ENCODE data around the gene FOSL2.
A peak's percentile ranks its signal among the peaks of the same experiment; 100 is the strongest.
"Not testable (repeated sequence)": the region's sequence is repeated elsewhere in the genome, so short reads cannot be mapped to it uniquely, and the experiment has no call there.

The FOSL2 gene

DNA sequence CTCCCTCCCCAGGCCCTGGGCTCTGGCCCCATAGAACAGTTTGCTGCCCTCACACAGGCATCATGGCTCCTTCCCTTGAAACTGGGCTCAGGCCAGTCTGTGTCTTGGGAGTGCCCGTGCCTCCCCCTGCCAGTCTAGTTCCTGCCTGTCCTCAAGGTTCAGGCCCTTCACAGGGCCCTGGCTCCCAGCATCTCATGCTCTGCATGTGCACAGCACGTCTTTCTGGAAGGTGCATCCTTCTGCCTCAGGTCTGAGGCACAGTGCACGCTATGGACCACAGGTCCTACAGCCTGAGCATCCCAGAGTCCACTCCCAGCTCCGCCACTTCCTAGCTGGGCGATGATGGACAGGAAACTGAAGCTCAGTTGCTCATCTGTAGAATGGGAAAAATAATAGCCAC lies 35.6 kb upstream of the FOSL2 start:
- peak; percentile 37 for DNase-seq (ENCODE audit: low read depth)

DNA sequence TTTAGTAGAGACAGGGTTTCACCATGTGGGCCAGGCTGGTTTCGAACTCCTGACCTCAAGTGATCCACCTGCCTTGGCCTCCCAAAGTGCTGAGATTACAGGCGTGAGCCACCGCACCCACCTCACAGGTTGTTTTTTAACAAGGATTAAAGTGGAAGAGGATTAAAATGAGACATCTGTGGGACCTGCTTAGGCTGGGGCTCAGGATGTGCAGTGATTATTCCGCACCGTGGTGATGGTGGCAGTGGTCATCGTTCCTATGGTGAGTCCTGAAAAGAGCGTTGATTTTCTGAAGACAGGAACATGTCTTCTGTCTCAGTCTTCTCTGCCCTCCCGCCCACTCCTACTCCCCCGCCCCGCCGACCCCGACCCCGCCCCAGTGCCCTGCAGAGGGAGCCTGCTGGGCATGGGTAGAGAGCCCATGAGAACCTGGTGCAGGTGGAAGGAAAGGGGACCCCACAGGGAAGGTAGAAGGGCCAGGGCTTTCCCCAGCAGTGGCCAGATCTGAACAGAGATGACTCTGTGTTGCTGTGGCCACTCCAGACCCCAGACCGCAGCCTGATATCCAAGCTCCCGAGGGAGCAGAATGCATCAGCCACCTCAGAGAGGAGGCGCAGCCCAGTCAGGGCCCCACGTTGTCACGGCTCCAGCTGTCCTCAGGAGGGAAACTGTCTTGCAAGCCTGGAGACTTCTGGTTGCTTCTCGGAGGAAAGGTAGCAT lies 34.5 kb upstream of the FOSL2 start:
- no peak for DNase-seq (ENCODE audit: low read depth)

DNA sequence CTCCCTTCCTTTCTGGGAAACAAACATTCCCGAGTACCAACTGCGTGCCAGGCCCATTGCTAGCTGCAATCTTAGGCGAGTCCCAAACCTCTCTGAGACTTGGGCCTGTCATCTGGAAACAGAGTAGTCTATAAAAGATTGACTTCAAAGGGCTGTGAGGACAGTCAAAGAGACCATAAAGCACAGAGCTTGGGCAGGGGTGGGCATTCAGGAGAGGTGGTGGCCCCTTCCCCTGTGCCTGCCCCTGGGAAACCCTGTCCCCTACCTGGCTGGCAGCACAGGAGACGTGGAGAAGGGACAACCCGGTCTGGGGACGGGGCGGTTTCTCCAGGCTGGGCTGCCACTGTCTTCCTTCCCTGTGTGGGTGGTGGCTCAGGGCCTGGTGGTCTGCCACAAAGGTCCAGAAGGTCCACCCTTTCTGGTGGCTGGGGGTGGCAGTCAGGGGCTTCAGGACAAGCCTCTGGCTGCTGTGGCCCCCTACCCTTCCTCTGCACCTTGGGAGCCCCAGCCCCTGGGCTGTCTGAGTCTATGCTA lies 33.9 kb upstream of the FOSL2 start:
- DNase-seq (ENCODE audit: low read depth), result no peak

DNA sequence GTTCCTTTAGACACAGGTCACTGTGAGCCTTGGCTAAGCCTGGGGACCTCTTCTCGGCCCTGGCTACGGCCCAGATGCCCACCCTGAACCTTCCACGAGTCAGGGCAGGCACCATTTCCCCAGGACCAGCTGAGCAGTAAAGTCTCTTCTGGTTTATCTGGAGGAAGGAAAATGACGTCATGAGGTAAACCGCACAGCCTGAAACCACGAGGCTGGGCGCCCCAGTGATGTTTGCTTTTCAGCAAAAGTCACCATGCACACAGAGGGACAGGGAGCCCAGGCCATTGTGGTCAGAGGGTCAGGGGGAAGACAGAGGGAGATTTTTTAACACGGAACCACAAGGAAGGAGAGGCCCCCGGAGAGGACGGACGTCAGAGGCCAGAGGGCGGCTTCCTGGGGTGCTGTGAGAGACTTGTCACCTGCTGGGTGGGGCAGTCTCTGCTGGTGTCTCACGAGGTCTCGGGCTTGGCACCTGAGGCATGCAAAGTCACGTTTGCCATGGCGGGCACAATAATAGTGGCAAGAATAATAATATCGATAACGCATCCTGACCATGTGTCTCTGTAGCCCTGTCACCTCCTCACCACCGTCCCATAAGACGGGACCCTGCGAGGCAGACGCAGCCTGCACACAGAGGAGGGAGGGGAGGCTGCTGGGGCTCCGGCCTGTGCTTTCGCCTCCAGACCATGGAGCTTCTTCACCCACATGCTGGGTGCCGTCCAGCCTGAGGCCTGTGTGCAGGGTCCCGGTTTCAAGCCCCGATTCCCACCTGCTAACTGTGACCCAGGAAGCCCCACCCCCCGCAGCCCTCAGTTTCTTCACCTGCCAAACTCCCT lies 33.2 kb upstream of the FOSL2 start:
- DNase-seq (ENCODE audit: low read depth), result peak; percentile 36

DNA sequence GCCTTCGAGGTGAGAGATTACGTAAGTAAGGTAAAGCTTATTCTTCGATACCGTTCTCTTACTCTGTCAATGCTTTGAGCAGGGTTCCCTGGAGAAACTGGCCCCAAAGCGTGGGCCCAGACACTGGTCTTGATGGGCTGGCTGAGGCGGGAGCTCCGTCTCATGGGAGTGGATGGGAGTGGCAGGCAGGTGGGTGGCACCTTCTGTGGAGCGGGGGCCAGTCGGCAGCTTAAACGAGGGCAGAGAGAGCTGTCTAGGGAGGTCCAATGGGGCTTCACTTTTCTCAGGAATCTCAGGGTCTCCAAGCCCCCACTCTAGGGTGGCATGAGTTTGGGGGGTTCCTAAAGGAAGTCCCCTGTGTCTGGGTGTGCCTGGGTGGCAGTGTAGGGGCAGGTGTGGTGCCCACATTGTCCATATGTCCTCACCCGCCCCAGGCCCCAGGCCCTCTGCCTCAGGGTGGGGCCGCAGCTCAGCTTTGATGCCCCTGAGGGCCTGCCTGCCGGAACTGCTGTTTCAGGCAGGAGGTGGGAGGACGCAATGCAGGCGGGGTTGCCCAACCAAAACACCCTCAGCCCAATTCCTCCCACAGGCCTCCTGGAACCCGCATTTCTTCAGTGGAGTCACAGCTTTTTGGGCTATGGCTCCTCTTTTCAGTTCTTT lies 32.5 kb upstream of the FOSL2 start:
- DNase-seq (ENCODE audit: low read depth), result no peak

DNA sequence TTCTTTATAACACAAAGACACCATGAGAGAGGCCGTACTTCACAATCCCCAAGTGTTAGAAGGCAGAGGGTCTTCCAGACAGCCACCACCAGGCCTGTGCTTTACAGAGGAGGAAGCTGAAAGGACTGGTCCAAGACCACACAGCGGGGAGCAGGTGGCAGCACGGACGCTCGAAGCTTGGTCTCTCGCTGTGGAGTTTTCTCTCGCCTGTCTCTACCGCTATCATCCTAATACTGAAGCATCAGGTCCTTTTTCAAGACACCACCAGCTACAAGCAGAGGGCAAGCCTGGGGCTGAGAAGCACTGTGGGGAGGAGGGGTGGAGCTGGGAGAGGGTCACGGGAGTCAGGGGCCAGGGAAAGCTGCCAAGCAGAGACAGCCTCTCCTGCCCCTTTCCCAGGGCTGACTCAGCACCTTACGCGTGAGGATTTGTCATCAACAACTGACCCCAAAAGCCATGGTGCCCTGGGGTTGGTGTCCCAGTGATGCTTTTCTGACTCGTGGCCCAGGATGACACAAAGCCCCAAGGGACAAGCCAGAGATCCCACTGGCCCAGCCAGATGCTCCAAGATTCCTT lies 31.9 kb upstream of the FOSL2 start:
- DNase-seq (ENCODE audit: low read depth), result peak; percentile 88

DNA sequence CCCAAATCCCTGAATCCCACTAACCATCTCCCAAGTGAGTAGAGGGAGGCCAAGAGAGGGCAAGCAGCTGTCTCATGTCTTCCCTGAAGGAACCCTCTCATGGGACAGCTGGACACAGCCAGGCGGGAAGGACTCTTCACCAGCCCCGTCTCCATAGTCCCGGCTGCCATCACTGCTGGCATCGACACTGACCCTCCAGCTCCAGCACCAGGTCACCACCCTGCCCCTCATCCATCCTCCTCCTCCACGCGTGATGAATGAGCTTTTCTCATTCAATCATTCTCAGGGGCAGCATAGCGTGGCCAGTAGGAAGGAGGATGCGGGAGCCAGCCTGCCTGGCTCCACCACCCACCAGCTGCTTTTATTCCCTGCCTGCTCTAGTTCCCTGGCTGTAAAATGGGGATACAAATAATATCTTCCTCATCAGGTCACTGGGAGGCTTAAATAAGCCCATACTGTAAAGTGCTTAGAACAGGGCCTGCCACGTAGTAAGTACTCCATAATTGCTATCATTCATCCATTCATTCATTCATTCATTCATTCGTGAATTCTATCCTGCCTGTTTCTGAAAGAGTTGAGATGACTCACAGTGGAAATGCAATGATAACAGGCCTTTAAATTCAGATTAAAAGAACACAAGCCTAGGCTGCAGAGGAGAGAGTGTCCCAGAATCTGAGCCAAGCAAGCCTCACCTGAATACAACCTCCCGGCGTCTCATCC lies 30.5 kb upstream of the FOSL2 start:
- no peak for DNase-seq (ENCODE audit: low read depth)

DNA sequence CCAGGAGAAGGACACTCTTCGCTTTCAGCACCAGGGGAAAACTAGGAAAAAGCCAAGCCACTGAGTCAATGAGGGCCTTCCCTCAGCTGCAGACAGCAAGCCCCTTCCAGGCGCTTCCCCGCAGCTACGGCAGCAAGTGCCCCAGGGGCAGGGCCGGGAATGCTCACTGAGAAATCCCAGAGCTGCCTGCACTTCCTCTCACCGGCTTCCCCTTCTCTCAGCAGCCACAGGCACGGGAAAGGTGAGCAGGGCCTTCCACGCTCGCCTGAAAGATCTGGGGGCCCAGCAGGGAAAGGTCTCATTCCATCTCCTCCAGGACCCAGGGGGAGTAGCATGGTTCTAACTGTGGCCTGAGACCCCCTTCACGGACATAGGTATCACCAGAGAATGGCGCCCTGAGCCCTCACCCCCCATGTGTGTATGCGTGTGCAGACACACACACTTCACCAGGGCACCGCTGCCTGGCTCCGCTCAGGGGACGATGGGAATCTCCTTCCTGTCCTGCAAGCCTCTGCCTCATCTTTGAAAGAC lies 29.6 kb upstream of the FOSL2 start:
- DNase-seq (ENCODE audit: low read depth), result no peak

DNA sequence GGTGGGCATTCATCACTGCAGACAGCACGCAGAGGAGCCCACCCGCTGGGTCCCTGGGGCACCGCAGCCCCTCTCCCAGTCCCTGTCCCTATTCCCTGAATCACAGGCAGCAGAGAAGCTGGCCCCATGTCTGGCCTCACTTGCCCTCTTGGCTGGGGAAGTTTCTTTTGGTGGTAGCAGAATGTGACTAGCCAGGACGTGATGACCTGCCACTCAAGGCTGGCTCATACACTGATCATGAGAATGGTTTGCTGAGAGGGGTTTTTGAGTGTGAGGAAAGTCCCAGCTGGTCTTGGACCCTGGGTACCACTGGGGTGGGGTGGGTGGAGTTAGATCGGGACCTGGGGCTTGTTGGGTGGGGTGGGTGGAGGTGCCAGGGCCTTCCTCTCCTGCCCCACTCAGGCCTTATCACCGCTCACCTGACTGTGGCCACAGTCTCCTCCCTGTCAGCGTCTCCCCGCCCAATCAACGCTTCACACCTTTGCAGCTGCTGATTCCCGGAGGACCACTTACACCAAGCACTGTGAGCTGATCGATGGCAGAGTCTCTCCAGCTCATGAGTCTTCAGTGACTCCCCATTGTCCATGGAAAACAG lies 28.9 kb upstream of the FOSL2 start:
- no peak for DNase-seq (ENCODE audit: low read depth)

DNA sequence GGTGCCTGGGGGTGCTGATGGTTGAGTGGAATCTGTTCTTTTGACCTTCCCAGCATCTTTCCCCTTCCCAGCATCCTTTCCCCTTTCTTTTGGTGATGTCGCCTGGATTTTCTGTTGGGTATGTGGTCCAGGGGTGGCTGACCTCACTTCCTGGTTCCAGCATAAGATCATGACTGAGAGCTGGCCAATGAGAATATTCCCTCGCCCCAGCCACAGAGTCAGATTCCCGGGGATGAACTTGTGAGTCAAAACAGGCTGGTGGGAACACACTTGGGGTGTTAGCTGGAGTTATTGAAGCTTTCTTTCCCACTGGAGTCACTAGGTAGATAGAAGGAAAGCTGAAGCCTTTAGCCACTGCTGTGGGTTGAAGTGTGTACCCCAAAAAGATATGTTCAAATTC lies 28.0 kb upstream of the FOSL2 start:
- peak; percentile 71 for DNase-seq (ENCODE audit: low read depth)

DNA sequence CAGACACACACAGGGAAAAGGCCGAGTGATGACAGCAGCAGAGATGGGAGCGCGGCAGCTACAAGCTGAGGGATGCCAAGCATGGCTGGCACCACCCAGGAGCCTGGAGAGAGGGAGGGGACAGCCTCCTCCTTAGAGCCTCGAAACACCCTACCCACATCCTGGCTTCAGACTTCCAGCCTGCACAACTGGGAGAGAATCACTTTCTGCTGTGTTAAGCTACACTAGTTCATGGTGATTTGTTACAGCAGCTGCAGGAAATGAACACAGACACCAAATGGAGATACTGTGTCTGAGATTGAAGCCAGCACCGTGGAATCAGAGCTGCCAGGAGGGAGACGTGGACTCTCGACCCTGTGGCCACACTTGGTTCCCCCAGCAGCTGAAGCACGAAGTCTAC lies 27.5 kb upstream of the FOSL2 start:
- DNase-seq (ENCODE audit: low read depth), result peak; percentile 12

DNA sequence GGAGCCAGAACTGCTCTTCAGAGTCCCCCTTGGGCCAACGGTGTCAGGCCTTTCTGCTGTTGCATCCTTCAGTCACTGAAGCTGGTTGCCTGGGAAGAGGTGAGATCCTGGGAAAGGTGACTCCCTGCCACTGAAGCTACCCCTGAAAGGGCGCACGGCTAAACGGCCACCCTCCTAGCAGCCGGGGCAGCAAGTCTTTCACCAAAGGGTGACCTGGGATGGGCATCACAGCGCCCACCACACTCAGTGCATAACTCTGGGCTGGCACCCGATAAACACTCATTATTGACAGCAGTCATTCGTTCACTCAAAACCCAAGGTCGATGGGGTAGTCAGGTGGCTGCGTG lies 26.5 kb upstream of the FOSL2 start:
- no peak for DNase-seq (ENCODE audit: low read depth)

DNA sequence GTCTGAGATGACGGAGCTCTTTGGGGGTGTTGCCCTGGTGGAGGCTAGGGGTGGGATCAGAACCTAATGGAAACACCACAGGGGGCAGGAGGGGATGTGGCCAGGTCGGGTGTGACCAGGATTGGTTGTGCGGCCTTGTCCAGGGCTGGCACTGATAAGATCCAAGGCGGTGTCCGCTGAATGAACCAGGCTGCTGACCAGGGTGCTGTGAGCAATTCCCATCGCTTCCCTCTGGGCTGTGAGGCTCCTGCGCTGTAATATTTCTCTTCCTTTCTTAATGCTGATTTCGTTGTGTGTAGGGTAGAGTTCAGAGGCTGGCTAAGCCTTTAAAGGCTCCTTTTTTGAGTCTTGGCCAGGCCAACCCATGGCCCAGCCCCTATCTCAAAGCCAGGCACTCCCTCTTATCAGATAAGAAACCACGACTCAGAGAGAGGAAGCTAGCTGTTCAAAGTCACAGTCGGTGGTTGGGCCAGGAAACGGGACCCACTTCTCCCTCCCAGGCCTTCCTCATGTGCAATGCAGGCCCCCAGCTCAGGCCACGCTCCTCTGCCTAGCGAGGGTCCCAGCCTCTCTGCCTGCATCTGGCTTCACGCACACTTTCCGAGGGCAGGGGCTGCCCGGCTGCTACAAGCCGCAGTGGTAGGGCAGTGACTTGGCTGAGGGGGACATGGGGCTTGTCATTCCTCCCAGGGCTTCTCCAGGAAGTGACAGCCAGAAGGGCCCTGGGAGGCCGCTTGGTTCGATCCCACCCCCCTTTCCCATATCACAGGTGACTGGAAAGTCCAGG lies 26.0 kb upstream of the FOSL2 start:
- peak; percentile 55 for DNase-seq (ENCODE audit: low read depth)

DNA sequence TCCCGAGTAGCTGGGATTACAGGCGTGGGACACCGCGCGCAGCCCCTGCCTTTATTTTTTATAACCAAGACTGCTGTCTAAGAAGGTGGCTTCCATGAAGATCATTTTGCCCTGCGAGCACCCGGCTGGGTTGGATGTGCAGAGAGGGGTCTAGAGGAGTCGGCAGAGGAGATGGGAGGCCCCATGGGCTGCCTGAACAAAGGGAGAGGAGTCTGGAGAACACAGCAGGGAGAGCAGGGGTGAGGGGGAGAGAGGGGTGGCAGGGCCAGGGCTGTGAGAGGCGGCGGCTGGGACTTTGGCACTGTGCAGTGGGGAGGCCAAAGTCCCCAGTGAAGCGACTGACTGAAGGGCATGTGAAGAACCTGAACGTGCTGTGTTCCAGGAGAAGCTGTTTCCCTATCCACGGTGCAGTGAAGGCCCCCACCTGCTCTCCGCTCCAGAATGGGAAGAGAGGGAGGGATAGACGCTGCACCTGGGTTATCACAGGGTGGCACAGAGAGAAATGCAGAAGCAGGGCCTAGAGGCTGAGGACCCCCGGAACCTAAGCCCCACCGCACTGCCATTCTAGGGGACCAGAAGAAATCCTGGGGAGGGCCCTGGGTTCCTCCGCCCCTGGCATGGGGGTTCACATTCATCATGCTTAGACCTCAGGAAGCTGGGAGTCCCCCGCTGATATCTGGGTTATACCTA lies 24.8 kb upstream of the FOSL2 start:
- DNase-seq (ENCODE audit: low read depth), result no peak

DNA sequence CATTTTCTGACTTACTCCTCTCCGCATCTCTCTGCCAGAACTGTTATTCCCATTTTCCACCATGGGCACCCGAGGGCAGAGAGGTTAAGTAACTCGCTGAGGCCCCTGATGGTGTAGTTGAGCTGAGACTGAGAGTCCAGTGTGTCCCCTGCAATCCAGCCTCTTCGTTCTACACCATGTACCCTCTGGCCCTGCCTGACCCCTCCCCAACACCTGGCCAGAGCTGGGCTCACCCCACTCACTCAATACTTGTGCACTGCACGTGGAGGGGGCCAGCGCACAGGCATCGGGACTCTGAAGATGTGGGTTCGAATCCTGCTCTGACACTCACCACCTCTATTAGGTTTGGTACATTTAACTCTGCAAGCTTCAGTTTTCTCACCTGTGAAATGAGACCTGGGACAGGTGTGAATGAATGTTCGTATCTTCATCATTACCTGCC lies 24.3 kb upstream of the FOSL2 start:
- no peak for DNase-seq (ENCODE audit: low read depth)

DNA sequence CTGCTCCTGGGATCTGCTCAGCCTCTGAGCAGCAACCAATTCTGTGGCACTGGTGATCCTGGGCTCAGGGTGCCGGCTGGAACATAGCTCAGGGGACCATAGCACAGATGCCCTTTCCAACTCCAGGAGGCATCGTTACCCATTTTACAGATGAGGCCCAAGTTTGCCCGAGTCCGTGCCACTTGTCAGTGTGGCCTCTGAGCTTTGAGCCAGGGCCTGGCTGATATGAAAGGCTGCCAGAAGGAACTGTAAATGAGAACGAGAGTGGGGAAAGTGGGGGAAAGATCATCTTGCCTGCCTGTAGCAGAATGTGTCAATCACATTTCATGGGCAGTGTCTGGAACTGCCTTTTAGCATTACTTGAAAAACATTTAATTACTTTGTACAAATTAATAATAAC lies 23.3 kb upstream of the FOSL2 start:
- DNase-seq (ENCODE audit: low read depth), result no peak

DNA sequence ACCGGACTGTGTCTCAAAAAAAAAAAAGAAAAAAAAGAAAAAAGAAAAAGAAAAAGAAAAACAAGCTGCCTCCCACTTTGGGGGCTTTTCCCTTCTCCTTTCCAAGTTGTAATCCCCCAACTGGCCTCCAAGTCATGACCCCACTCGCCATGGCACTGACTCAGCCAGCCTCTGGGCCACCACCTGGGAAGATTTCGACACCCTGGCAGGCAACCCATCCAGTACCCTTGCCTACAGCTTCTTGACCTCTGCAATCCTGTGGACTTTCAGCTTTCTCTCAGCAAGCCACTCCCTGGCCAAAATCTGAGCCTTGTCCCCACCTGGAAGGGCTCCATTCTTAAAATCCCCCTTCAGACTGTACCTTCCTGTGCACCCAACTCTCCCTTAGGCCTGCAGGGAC lies 22.3 kb upstream of the FOSL2 start:
- no peak for DNase-seq (ENCODE audit: low read depth)

DNA sequence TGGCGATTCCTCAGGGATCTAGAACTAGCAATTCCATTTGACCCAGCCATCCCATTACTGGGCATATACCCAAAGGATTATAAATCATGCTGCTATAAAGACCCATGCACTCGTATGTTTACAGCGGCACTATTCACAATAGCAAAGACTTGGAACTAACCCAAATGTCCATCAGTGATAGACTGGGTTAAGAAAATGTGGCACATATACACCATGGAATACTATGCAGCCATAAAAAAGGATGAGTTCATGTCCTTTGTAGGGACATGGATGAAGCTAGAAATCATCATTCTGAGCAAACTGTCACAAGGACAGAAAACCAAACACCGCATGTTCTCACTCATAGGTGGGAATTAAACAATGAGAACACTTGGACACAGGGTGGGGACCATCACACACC lies 20.9 kb upstream of the FOSL2 start:
- not testable (repeated sequence) for DNase-seq (ENCODE audit: low read depth)

DNA sequence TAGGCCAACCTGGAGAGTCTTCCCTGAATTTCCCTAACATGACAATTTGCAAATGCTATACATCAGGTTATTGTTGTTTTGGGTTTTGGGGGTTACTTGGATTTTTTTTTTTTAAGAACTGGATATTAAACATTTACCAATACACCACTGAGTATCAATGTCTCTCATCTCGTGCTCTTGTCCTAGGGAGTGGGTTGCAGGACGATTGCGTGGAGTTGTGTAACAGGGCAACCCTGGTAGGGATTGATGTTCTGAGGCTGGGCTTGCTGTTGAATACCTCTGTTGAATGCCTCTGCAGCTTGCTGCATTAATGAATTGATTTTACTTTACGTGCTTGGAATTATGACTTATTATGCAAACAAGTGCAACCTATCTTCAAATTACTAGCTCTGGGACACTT lies 18.8 kb upstream of the FOSL2 start:
- no peak for DNase-seq (ENCODE audit: low read depth)

DNA sequence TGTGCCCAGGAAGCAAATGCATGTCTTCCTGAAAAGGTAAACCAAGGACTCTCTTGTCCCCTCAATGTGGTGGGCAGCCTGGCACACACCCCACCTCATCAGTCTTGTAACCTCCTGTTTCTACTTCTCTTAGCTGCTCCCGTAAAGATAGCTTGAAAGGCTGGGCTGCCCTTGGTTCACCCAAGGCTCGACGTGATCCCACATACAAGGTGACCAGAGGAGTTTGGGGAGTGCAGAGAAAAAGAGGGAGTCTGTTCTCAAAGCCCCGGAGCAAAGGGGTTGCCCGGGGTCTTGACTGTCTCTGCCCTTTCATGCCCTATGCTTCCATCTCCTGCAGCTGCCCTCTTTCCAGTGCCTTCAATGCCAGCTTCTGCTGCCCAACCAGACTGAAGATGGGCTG lies 18.3 kb upstream of the FOSL2 start:
- DNase-seq (ENCODE audit: low read depth), result no peak
